K562 (cell line): ENCODE results near the gene DHX8. TPM values are rescaled to one million over a fixed set of nuclear protein-coding genes. Genes with fewer than 3 reads are reported as not detected.

Source experiments
- ATF1 ChIP-seq, 2 experiments: fragments of 450-650 bp in 1 of 2; IDR thresholded peaks; 2 replicates each; pipeline ENCODE4 v1.6.1; 2016; ENCODE audit warnings: missing compliant biosample characterization in 1 of 2, missing genetic modification characterization in 1 of 2
- CAMTA2 ChIP-seq: fragments of 250-450 bp; sonication (Bioruptor Pico); conservative IDR thresholded peaks from 2 replicates; pipeline ENCODE4 v1.5.1; 2022
- E2F6 ChIP-seq, 2 experiments: IDR thresholded peaks; 2 replicates each; pipeline ENCODE4 v1.6.1; 2011; ENCODE audit warnings: borderline replicate concordance in 1 of 2, control low read depth in 1 of 2, low read depth in 1 of 2, low read length in 1 of 2, mild to moderate bottlenecking in 1 of 2, mixed read lengths in 1 of 2, moderate library complexity in 1 of 2; ENCODE audit not compliant: insufficient read depth in 1 of 2, insufficient read length in 1 of 2, poor library complexity in 1 of 2, severe bottlenecking in 1 of 2; ENCODE audit errors: extremely low read depth in 1 of 2
- ETS2 ChIP-seq: IDR thresholded peaks from 2 replicates; pipeline ENCODE4 v1.6.1; 2016; ENCODE audit warnings: borderline replicate concordance, missing genetic modification characterization, mild to moderate bottlenecking, moderate library complexity, missing compliant biosample characterization; ENCODE audit not compliant: poor library complexity, severe bottlenecking
- NR1H2 ChIP-seq: sonication (generic); formaldehyde crosslinking; IDR thresholded peaks from 2 replicates; pipeline ENCODE4 v1.4.0; 2020; ENCODE audit warnings: mild to moderate bottlenecking, missing genetic modification reagents
- PHTF2 ChIP-seq: fragments of 250-450 bp; sonication (Bioruptor Pico); IDR thresholded peaks from 2 replicates; pipeline ENCODE4 v1.5.0; 2021; ENCODE audit warnings: mild to moderate bottlenecking
- polyA plus RNA-seq, 8 experiments: library from polyadenylated mRNA; depleted of rRNA in 4 of 8; stranded (reverse) in 5 of 8; unstranded in 3 of 8; fragments of >200 nt; fragmentation: Nextera tagmentation in 2 of 8; fragmentation: Illumina TruSeq in 1 of 8; extraction: Ambion mirVana in 2 of 8; extraction: Trizol in 1 of 8; gene quantifications; 2 replicates each; pipeline versions ENCODE4 v1.2.1 to v1.2.3, GENCODE V29; 2011 to 2014; ENCODE audit warnings: inconsistent platforms in 1 of 8, missing spikeins in 1 of 8
- total RNA-seq, 7 experiments: library from RNA; depleted of rRNA in 6 of 7; stranded (reverse); fragments of >200 nt in 6 of 7; fragmentation: Illumina TruSeq in 2 of 7; extraction: Trizol in 2 of 7; gene quantifications; 2 replicates each; pipeline versions ENCODE4 v1.2.1 to v1.2.3, GENCODE V29; 2011 to 2021; ENCODE audit warnings: low replicate concordance in 1 of 7
- TF ChIP-seq, protein P1 (sequence below): sonication (generic); formaldehyde crosslinking; IDR thresholded peaks from 2 replicates; pipeline ENCODE4 v1.9.0; 2022; ENCODE audit warnings: mild to moderate bottlenecking, missing genetic modification reagents
- TF ChIP-seq, protein P2 (sequence below): sonication (generic); formaldehyde crosslinking; IDR thresholded peaks from 2 replicates; pipeline ENCODE4 v1.8.0; 2022; ENCODE audit warnings: missing genetic modification reagents, mild to moderate bottlenecking, moderate library complexity, borderline replicate concordance

DHX8 gene
- total and polyA plus RNA-seq, 9 of the 15 experiments (the other 6 are each of a cell fraction or from before 2014, with no cell fraction given) = 16.7 to 42.5 (median 25.6) TPM

DNA sequence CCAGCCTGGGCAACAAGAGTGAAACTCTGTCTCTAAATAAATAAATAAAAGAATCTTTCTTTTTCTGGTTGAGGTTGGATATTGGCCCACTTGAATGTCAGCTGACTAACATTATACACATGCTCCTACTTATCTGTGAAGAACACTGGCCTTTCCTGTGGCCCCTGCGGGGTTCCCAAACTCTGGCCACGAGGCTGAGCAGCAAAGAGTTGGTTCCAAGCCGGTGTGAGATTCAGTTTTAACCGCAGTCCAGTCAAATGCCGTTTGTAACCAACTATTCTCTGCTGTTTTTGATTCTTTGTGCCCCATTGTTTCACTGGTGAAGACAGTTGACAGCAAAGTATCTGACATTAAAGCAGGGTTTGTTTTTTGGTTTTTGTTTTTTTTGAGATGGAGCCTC lies 51.1 kb downstream of the DHX8 start (continued):
- TF ChIP-seq E2F6 (IDR thresholded peaks at IDR 0.05; ENCODE audit: borderline replicate concordance in 1 of 2, extremely low read depth in 1 of 2, insufficient read depth in 1 of 2, insufficient read length in 1 of 2, low read depth in 1 of 2, low read length in 1 of 2, poor library complexity in 1 of 2, severe bottlenecking in 1 of 2) = peak in 1 of 2 experiments; percentile 48
- TF ChIP-seq NR1H2 (CRISPR knock-in tag) = no peak
- TF ChIP-seq ETS2 (tag) = no peak
- TF ChIP-seq, protein P1, sequence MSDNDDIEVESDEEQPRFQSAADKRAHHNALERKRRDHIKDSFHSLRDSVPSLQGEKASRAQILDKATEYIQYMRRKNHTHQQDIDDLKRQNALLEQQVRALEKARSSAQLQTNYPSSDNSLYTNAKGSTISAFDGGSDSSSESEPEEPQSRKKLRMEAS = peak; percentile 50; the same call in 1 of the 2 replicates
- no peak for TF ChIP-seq ATF1 (CRISPR knock-in tag; IDR thresholded peaks at IDR 0.05)
- no peak for TF ChIP-seq ATF1 (tag; IDR thresholded peaks at IDR 0.05)
- TF ChIP-seq PHTF2 (CRISPR knock-in tag) = no peak
- TF ChIP-seq CAMTA2 (CRISPR knock-in tag) = no peak
- TF ChIP-seq, protein P2, sequence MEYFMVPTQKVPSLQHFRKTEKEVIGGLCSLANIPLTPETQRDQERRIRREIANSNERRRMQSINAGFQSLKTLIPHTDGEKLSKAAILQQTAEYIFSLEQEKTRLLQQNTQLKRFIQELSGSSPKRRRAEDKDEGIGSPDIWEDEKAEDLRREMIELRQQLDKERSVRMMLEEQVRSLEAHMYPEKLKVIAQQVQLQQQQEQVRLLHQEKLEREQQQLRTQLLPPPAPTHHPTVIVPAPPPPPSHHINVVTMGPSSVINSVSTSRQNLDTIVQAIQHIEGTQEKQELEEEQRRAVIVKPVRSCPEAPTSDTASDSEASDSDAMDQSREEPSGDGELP = peak; percentile 31; the same call in 1 of the 2 replicates
